HEK293 (cell line): Measurements from ENCODE around the gene PSMD5.
A peak's percentile ranks its signal among the peaks of the same experiment; 100 is the strongest.

Experiments used
- CTCF ChIP-seq: fragments of 450-650 bp; formaldehyde crosslinking; IDR thresholded peaks from 2 replicates; pipeline ENCODE4 v1.5.1; 2016; ENCODE audit warnings: missing biosample characterization, missing genetic modification characterization
- GFI1B ChIP-seq: fragments of 450-650 bp; formaldehyde crosslinking; IDR thresholded peaks from 2 replicates; pipeline ENCODE4 v1.5.1; 2016; ENCODE audit warnings: missing biosample characterization, missing genetic modification characterization
- GLIS1 ChIP-seq: fragments of 450-650 bp; formaldehyde crosslinking; IDR thresholded peaks from 2 replicates; pipeline ENCODE4 v1.5.1; 2016; ENCODE audit warnings: missing biosample characterization, missing genetic modification characterization
- HOXD13 ChIP-seq: sonication (generic); formaldehyde crosslinking; IDR thresholded peaks from 2 replicates; pipeline ENCODE4 v1.8.0; 2022; ENCODE audit warnings: missing genetic modification reagents, borderline replicate concordance
- IKZF3 ChIP-seq: fragments of 450-650 bp; IDR thresholded peaks from 2 replicates; pipeline ENCODE4 v1.5.0; 2018; ENCODE audit warnings: missing biosample characterization, mild to moderate bottlenecking, missing genetic modification characterization, moderate library complexity
- KLF9 ChIP-seq: fragments of 450-650 bp; formaldehyde crosslinking; IDR thresholded peaks from 2 replicates; pipeline ENCODE4 v1.5.1; 2016; ENCODE audit warnings: missing biosample characterization, missing genetic modification characterization, low read depth
- MYNN ChIP-seq: fragments of 450-650 bp; formaldehyde crosslinking; IDR thresholded peaks from 2 replicates; pipeline ENCODE4 v1.5.1; 2016; ENCODE audit warnings: missing biosample characterization, missing genetic modification characterization, borderline replicate concordance
- PATZ1 ChIP-seq: fragments of 450-650 bp; formaldehyde crosslinking; IDR thresholded peaks from 2 replicates; pipeline ENCODE4 v1.5.1; 2016; ENCODE audit warnings: missing biosample characterization, missing genetic modification characterization
- REST ChIP-seq: fragments of 450-650 bp; formaldehyde crosslinking; IDR thresholded peaks from 2 replicates; pipeline ENCODE4 v1.5.1; 2016; ENCODE audit warnings: missing biosample characterization, missing genetic modification characterization
- YY2 ChIP-seq: fragments of 450-650 bp; formaldehyde crosslinking; IDR thresholded peaks from 2 replicates; pipeline ENCODE4 v1.5.1; 2016; ENCODE audit warnings: missing biosample characterization, missing genetic modification characterization
- ZFP69B ChIP-seq: fragments of 450-650 bp; formaldehyde crosslinking; IDR thresholded peaks from 2 replicates; pipeline ENCODE4 v1.5.1; 2016; ENCODE audit warnings: missing biosample characterization, missing genetic modification characterization
- ZNF121 ChIP-seq: fragments of 450-650 bp; formaldehyde crosslinking; IDR thresholded peaks from 2 replicates; pipeline ENCODE4 v1.5.1; 2016; ENCODE audit warnings: missing biosample characterization, missing genetic modification characterization
- ZNF221 ChIP-seq: fragments of 450-650 bp; formaldehyde crosslinking; IDR thresholded peaks from 2 replicates; pipeline ENCODE4 v1.5.1; 2017; ENCODE audit warnings: missing biosample characterization, missing genetic modification characterization, borderline replicate concordance
- ZNF23 ChIP-seq: fragments of 450-650 bp; formaldehyde crosslinking; IDR thresholded peaks from 2 replicates; pipeline ENCODE4 v1.5.1; 2016; ENCODE audit warnings: missing biosample characterization, missing genetic modification characterization, borderline replicate concordance
- ZNF239 ChIP-seq: fragments of 450-650 bp; formaldehyde crosslinking; IDR thresholded peaks from 2 replicates; pipeline ENCODE4 v1.5.1; 2016; ENCODE audit warnings: missing biosample characterization, missing genetic modification characterization
- ZNF248 ChIP-seq: fragments of 450-650 bp; formaldehyde crosslinking; IDR thresholded peaks from 2 replicates; pipeline ENCODE4 v1.5.1; 2017; ENCODE audit warnings: missing biosample characterization, missing genetic modification characterization
- ZNF274 ChIP-seq, 2 experiments: fragments of 200-500 bp in 1 of 2; fragments of 450-650 bp in 1 of 2; sonication (Bioruptor generic) in 1 of 2; formaldehyde crosslinking in 1 of 2; IDR thresholded peaks; 2 replicates each; pipeline versions ENCODE4 v1.5.1 to v1.6.1; 2014 to 2016; ENCODE audit warnings: borderline replicate concordance in 1 of 2, inconsistent platforms in 1 of 2, low read length in 1 of 2, missing biosample characterization in 1 of 2, missing genetic modification characterization in 1 of 2
- ZNF341 ChIP-seq: fragments of 450-650 bp; formaldehyde crosslinking; IDR thresholded peaks from 2 replicates; pipeline ENCODE4; 2016; ENCODE audit warnings: low read depth, missing biosample characterization, missing genetic modification characterization
- ZNF37A ChIP-seq: fragments of 450-650 bp; IDR thresholded peaks from 2 replicates; pipeline ENCODE4 v1.5.1; 2018; ENCODE audit warnings: missing biosample characterization, missing genetic modification characterization
- ZNF398 ChIP-seq: fragments of 450-650 bp; formaldehyde crosslinking; IDR thresholded peaks from 2 replicates; pipeline ENCODE4 v1.5.1; 2017; ENCODE audit warnings: missing biosample characterization, missing genetic modification characterization
- ZNF404 ChIP-seq: fragments of 450-650 bp; formaldehyde crosslinking; IDR thresholded peaks from 2 replicates; pipeline ENCODE4 v1.5.1; 2017; ENCODE audit warnings: missing biosample characterization, missing genetic modification characterization
- ZNF423 ChIP-seq: fragments of 450-650 bp; formaldehyde crosslinking; IDR thresholded peaks from 2 replicates; pipeline ENCODE4 v1.5.1; 2016; ENCODE audit warnings: missing biosample characterization, missing genetic modification characterization
- ZNF510 ChIP-seq: fragments of 450-650 bp; formaldehyde crosslinking; IDR thresholded peaks from 2 replicates; pipeline ENCODE4 v1.5.1; 2018; ENCODE audit warnings: mild to moderate bottlenecking, missing genetic modification characterization, missing biosample characterization; ENCODE audit not compliant: insufficient replicate concordance
- ZNF555 ChIP-seq: fragments of 450-650 bp; formaldehyde crosslinking; conservative IDR thresholded peaks from 2 replicates; pipeline ENCODE4 v1.5.1; 2017; ENCODE audit warnings: missing biosample characterization, mild to moderate bottlenecking, missing genetic modification characterization, inconsistent platforms
- ZNF621 ChIP-seq: fragments of 450-650 bp; formaldehyde crosslinking; IDR thresholded peaks from 2 replicates; pipeline ENCODE4 v1.5.1; 2017; ENCODE audit warnings: missing biosample characterization, missing genetic modification characterization
- ZNF654 ChIP-seq: fragments of 450-650 bp; formaldehyde crosslinking; IDR thresholded peaks from 2 replicates; pipeline ENCODE4 v1.5.1; 2016; ENCODE audit warnings: low read depth, missing biosample characterization, missing genetic modification characterization
- ZNF664 ChIP-seq: fragments of 450-650 bp; formaldehyde crosslinking; IDR thresholded peaks from 2 replicates; pipeline ENCODE4 v1.5.1; 2016; ENCODE audit warnings: missing biosample characterization, missing genetic modification characterization
- ZNF707 ChIP-seq: fragments of 450-650 bp; formaldehyde crosslinking; IDR thresholded peaks from 2 replicates; pipeline ENCODE4 v1.5.1; 2016; ENCODE audit warnings: missing biosample characterization, missing genetic modification characterization
- ZSCAN5A ChIP-seq: fragments of 450-650 bp; formaldehyde crosslinking; IDR thresholded peaks from 2 replicates; pipeline ENCODE4 v1.5.1; 2016; ENCODE audit warnings: missing biosample characterization, missing genetic modification characterization

PSMD5 gene

GRCh38 chr9:120792898-120793765 lies 49.6 kb downstream of the PSMD5 start, which contains the start of gene FBXW2 (continued):
- TF ChIP-seq GFI1B (tag by site-specific recombination) (no peak), ZNF555 (no peak), ZNF248 (tag by site-specific recombination) (no peak), ZFP69B (tag by site-specific recombination) (no peak), ZNF404 (tag by site-specific recombination) (no peak), YY2 (tag by site-specific recombination) (no peak), ZNF121 (no peak), ZNF37A (no peak), ZNF510 (tag by site-specific recombination) (no peak), ZNF398 (peak; percentile 34; the same call in 1 of the 2 replicates), ZNF423 (no peak), GLIS1 (tag by site-specific recombination) (peak; percentile 64), ZNF23 (tag by site-specific recombination) (no peak), ZSCAN5A (tag by site-specific recombination) (no peak; the same call in 1 of the 2 replicates), REST (no peak), HOXD13 (no peak), ZNF654 (tag by site-specific recombination) (no peak), ZNF274 (IDR thresholded peaks at IDR 0.05; ENCODE audit: low read length) (no peak), ZNF274 (tag by site-specific recombination; IDR thresholded peaks at IDR 0.05; ENCODE audit: borderline replicate concordance) (no peak), ZNF707 (tag by site-specific recombination) (no peak), ZNF221 (tag by site-specific recombination) (no peak), ZNF621 (tag by site-specific recombination) (no peak), CTCF (tag by site-specific recombination) (no peak; the same call in 1 of the 2 replicates), ZNF341 (tag by site-specific recombination) (peak; percentile 81), IKZF3 (tag by site-specific recombination) (peak; percentile 77), ZNF239 (tag by site-specific recombination) (no peak), PATZ1 (peak; percentile 82), MYNN (tag by site-specific recombination) (peak; percentile 48; the same call in 1 of the 2 replicates), ZNF664 (tag by site-specific recombination) (no peak), KLF9 (tag by site-specific recombination) (no peak)
